Mesangial cell (primary cell): ENCODE measurements around the gene MACO1. TPM values are rescaled to one million over a fixed set of nuclear protein-coding genes. Genes with fewer than 3 reads are reported as not detected.

Experiments used
- total RNA-seq: library from RNA; depleted of rRNA; stranded (reverse); fragments of >200 nt; gene quantifications from 2 replicates; pipeline ENCODE4 v1.2.3, GENCODE V29; 2015

Gene MACO1
- total RNA-seq: 6.6 and 7.0 TPM in 2 replicates

GRCh38 chr1:25430073-25430966 is at the start of gene MACO1:
MACO1 (plus strand) TSS chr1:25430897; CDS start chr1:25431099, 202 bp downstream.

GRCh38 chr1:25420715-25421114 is 10.0 kb upstream of the MACO1 start, which contains the start of gene RHCE:
RHCE (minus strand) TSS chr1:25420825; CDS start chr1:25420786, 39 bp downstream.

GRCh38 chr1:25543425-25544242 is 112.9 kb downstream of the MACO1 start, which contains the start of gene LDLRAP1:
LDLRAP1 (plus strand) TSS chr1:25543606; CDS start chr1:25543699, 93 bp downstream.

Other genes starting within 250 kb of the MACO1 start
- gene SYF2, start 198.4 kb upstream of the MACO1 start, total RNA-seq: 7.8 and 15.8 TPM in 2 replicates
- 15.0 and 40.3 TPM in 2 replicates for gene RSRP1, start 183.4 kb upstream of the MACO1 start, total RNA-seq
- not detected in 2 replicates for gene RHD, start 158.4 kb upstream of the MACO1 start, total RNA-seq
- 72.6 and 75.4 TPM in 2 replicates for gene TMEM50A, start 92.6 kb upstream of the MACO1 start, total RNA-seq
- gene RHCE, start 10.1 kb upstream of the MACO1 start, total RNA-seq: 0.38 TPM in 1 of 2 replicates, not detected in the other
- 7.7 and 9.3 TPM in 2 replicates for gene LDLRAP1, start 112.7 kb downstream of the MACO1 start, total RNA-seq
- gene MAN1C1, start 185.9 kb downstream of the MACO1 start, total RNA-seq: 0.49 and 1.6 TPM in 2 replicates